Dendritic cell treated with granulocyte-macrophage colony-stimulating factor and Interleukin-4, amounts not matched to agents 40 ng/mL and 50 ng/mL, for 4 days (primary cell): ENCODE measurements around the gene LIPC.

Experiments
- H3K27ac Mint-ChIP-seq: one replicate; pipeline ENCODE4 v1.8.0; 2022; ENCODE audit warnings: mild to moderate bottlenecking, mixed read lengths
- H3K27me3 Mint-ChIP-seq: one replicate; pipeline ENCODE4 v1.8.0; 2022; ENCODE audit warnings: mild to moderate bottlenecking, mixed read lengths
- H3K36me3 Mint-ChIP-seq: one replicate; pipeline ENCODE4 v1.8.0; 2022; ENCODE audit warnings: low read depth, mixed read lengths
- H3K4me1 Mint-ChIP-seq: one replicate; pipeline ENCODE4 v1.8.0; 2022; ENCODE audit warnings: low read depth, mixed read lengths
- H3K4me3 Mint-ChIP-seq: one replicate; pipeline ENCODE4 v1.8.0; 2022; ENCODE audit warnings: mild to moderate bottlenecking, moderate library complexity, mixed read lengths
- H3K9me3 Mint-ChIP-seq: one replicate; pipeline ENCODE4 v1.8.0; 2022; ENCODE audit warnings: mixed read lengths
- intact Hi-C: fragments of 100-400 bp; cut with micrococcal nuclease; formaldehyde crosslinking; loops from one replicate; pipeline ENCODE4 v1.15.0; 2022

The LIPC gene

GRCh38 chr15:58415636-58416035 lies 16.2 kb upstream of the LIPC start:
- peaks cover 4% of the 10 kb centered on the region for H3K4me1 Mint-ChIP-seq
- no peaks in the 10 kb centered on the region for H3K27me3 Mint-ChIP-seq
- no peaks in the 10 kb centered on the region for H3K9me3 Mint-ChIP-seq
- H3K36me3 Mint-ChIP-seq = no peaks in the 10 kb centered on the region
- H3K27ac Mint-ChIP-seq = no peak overlapping the region
- no peak overlapping the region for H3K4me3 Mint-ChIP-seq
- intact Hi-C loops = no loop called here

DNA sequence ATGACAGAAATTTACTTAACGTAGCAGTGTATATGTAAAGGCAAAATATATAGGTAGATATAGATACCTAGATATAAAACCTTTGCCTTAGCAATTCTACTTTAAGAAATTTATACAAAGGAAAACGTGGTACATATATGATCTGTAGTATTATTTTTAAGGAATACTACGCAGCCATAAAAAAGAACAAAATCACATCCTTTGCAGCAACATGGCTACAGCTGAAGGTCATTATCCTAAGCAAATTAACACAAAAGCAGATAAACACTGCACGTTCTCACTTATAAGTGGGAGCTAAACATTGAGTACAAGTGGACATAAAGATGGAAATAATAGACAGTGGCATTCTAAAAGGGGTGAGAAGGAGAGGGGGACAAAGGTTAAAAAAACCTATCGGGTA lies 14.8 kb upstream of the LIPC start:
- no peaks in the 10 kb centered on the region for H3K36me3 Mint-ChIP-seq
- no peak overlapping the region for H3K4me3 Mint-ChIP-seq
- H3K27ac Mint-ChIP-seq = no peak overlapping the region
- H3K4me1 Mint-ChIP-seq = peaks cover 4% of the 10 kb centered on the region
- no peaks in the 10 kb centered on the region for H3K9me3 Mint-ChIP-seq
- no peaks in the 10 kb centered on the region for H3K27me3 Mint-ChIP-seq
- intact Hi-C loops = no loop called here

- intact Hi-C loops = no loop called here
- H3K27ac Mint-ChIP-seq = no peak overlapping the region
- no peaks in the 10 kb centered on the region for H3K27me3 Mint-ChIP-seq
- no peak overlapping the region for H3K4me3 Mint-ChIP-seq
- H3K9me3 Mint-ChIP-seq = no peaks in the 10 kb centered on the region
- H3K36me3 Mint-ChIP-seq = no peaks in the 10 kb centered on the region
- peaks cover 4% of the 10 kb centered on the region for H3K4me1 Mint-ChIP-seq
Observed at GRCh38 chr15:58418135-58418534, 13.7 kb upstream of the LIPC start.

GRCh38 chr15:58419803-58420524 lies 11.8 kb upstream of the LIPC start:
- Mint-ChIP-seq H3K4me3 (no peak overlapping the region), H3K9me3 (no peaks in the 10 kb centered on the region), H3K36me3 (no peaks in the 10 kb centered on the region), H3K27me3 (peaks cover 3% of the 10 kb centered on the region), H3K27ac (no peak overlapping the region), H3K4me1 (peaks cover 4% of the 10 kb centered on the region)
- intact Hi-C loops = no loop called here

- Mint-ChIP-seq H3K27me3 (peaks cover 3% of the 10 kb centered on the region), H3K4me1 (peaks cover 4% of the 10 kb centered on the region), H3K27ac (no peak overlapping the region)
Observed at GRCh38 chr15:58420579-58421043, 11.2 kb upstream of the LIPC start.

GRCh38 chr15:58423205-58423604 lies 8.6 kb upstream of the LIPC start:
- peaks cover 3% of the 10 kb centered on the region for H3K27me3 Mint-ChIP-seq
- H3K36me3 Mint-ChIP-seq = no peaks in the 10 kb centered on the region
- no peaks in the 10 kb centered on the region for H3K9me3 Mint-ChIP-seq
- no peak overlapping the region for H3K4me3 Mint-ChIP-seq
- peaks cover 4% of the 10 kb centered on the region for H3K4me1 Mint-ChIP-seq
- no peak overlapping the region for H3K27ac Mint-ChIP-seq
- intact Hi-C loops = no loop called here

More at GRCh38 chr15:58420579-58421043, 11.2 kb upstream of the LIPC start:
- Mint-ChIP-seq H3K4me3 (no peak overlapping the region), H3K9me3 (no peaks in the 10 kb centered on the region), H3K36me3 (no peaks in the 10 kb centered on the region)
- intact Hi-C loops = no loop called here

DNA sequence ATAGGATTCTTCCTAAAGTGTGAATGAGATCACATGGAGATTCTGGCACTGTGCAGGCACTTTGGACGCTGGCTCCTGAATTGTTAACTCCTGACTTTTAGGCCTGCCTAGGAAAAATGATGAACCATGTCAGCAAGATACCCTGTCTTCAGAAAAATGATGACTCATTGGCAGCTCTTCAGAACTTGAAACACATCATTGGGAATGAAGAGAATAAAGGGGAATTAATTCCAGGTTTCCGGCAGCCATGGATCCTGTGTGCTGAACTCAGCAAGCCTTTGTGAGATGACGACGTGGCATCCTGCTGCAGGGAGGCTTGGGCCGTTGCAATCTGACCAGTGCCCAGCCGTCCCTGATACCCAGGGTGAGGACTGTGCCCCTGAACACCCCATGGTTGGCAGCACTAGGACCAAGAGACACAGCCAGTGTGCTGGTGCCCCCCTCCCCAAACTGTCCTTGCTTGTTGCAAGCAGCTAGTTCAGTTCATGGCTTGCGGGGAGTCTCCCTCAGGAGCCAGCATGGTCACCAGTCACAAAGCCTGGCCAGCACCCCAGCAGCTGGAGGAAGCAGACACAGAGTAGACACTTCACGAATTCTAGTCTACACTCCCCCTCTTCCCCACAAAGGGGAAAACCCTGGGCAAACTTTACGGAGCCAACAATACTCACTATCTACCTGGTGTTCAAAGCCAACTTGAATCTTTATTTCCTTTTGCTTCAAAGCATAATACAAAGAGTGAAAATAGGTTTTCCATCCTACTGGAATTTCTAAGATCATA lies 7.8 kb upstream of the LIPC start:
- no peaks in the 10 kb centered on the region for H3K36me3 Mint-ChIP-seq
- H3K27ac Mint-ChIP-seq = no peak overlapping the region
- peaks cover 5% of the 10 kb centered on the region for H3K4me1 Mint-ChIP-seq
- H3K9me3 Mint-ChIP-seq = no peaks in the 10 kb centered on the region
- H3K4me3 Mint-ChIP-seq = no peak overlapping the region
- intact Hi-C loops = no loop called here
- H3K27me3 Mint-ChIP-seq = peaks cover 3% of the 10 kb centered on the region

DNA sequence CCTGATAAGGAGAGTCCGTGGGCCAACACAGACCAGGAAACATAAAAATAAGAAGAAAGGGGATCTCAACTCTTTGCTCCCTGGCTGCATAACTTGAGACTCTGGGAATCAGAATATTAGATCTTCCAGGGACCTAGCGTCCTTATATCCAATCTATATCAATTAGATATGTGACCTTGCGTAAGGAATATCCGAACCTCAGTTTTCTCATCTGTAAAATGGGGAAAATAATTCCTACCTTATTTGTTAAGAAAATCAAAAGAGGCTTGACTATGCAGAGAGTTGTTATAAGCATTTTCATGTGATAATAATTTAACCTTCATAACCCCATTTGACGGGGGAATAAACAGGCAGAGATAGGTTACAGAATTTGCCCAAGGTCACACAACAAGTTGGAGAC lies 7.1 kb upstream of the LIPC start:
- Mint-ChIP-seq H3K4me1 (peaks cover 9% of the 10 kb centered on the region), H3K27me3 (peaks cover 3% of the 10 kb centered on the region), H3K27ac (no peak overlapping the region), H3K4me3 (no peak overlapping the region), H3K36me3 (no peaks in the 10 kb centered on the region), H3K9me3 (no peaks in the 10 kb centered on the region)
- intact Hi-C loops = no loop called here

- intact Hi-C loops = no loop called here
- Mint-ChIP-seq H3K4me3 (no peak overlapping the region), H3K27me3 (peaks cover 3% of the 10 kb centered on the region), H3K27ac (no peak overlapping the region), H3K36me3 (no peaks in the 10 kb centered on the region), H3K9me3 (no peaks in the 10 kb centered on the region), H3K4me1 (peaks cover 9% of the 10 kb centered on the region)
Observed at GRCh38 chr15:58425185-58425584, 6.6 kb upstream of the LIPC start.

GRCh38 chr15:58425834-58426233 lies 6.0 kb upstream of the LIPC start:
- intact Hi-C loops = no loop called here
- Mint-ChIP-seq H3K4me3 (no peak overlapping the region), H3K27ac (no peak overlapping the region), H3K4me1 (peaks cover 11% of the 10 kb centered on the region), H3K36me3 (no peaks in the 10 kb centered on the region), H3K9me3 (no peaks in the 10 kb centered on the region), H3K27me3 (peaks cover 3% of the 10 kb centered on the region)

- Mint-ChIP-seq H3K36me3 (no peaks in the 10 kb centered on the region), H3K4me1 (peaks cover 11% of the 10 kb centered on the region), H3K9me3 (no peaks in the 10 kb centered on the region), H3K27me3 (peaks cover 3% of the 10 kb centered on the region), H3K27ac (no peak overlapping the region), H3K4me3 (no peak overlapping the region)
- intact Hi-C loops = no loop called here
Observed at GRCh38 chr15:58426501-58426900, 5.3 kb upstream of the LIPC start.

DNA sequence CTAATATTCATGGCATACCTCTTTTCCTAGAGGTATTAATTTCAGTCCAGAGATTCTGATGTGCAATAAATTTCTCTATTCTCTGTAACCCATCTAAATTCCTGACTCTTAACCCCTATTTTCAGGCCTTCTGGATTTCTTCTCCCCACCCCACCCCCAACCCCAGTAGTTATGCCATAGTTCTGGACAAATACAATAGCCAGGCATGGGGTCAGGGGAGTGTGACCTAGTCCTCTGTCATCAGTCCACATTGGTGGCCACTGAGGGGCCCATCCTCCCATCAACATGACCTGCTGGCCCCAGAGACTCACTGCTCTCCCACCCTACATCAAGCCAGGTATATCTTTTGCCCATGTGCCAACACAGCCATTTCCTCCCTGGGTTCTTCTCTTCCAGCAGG lies 3.8 kb upstream of the LIPC start:
- H3K9me3 Mint-ChIP-seq = no peaks in the 10 kb centered on the region
- H3K27me3 Mint-ChIP-seq = peaks cover 3% of the 10 kb centered on the region
- intact Hi-C loops = no loop called here
- peaks cover 11% of the 10 kb centered on the region for H3K4me1 Mint-ChIP-seq
- H3K36me3 Mint-ChIP-seq = no peaks in the 10 kb centered on the region
- H3K27ac Mint-ChIP-seq = no peak overlapping the region
- H3K4me3 Mint-ChIP-seq = no peak overlapping the region

- Mint-ChIP-seq H3K27ac (no peak overlapping the region), H3K27me3 (no peaks in the 10 kb centered on the region), H3K9me3 (no peaks in the 10 kb centered on the region), H3K36me3 (no peaks in the 10 kb centered on the region), H3K4me1 (peaks cover 23% of the 10 kb centered on the region), H3K4me3 (no peak overlapping the region)
- intact Hi-C loops = no loop called here
Observed at GRCh38 chr15:58430224-58430787, 1.5 kb upstream of the LIPC start.

- no peak overlapping the region for H3K27ac Mint-ChIP-seq
- H3K4me3 Mint-ChIP-seq = no peak overlapping the region
- H3K36me3 Mint-ChIP-seq = no peaks in the 10 kb centered on the region
- intact Hi-C loops = no loop called here
- peaks cover 23% of the 10 kb centered on the region for H3K4me1 Mint-ChIP-seq
- no peaks in the 10 kb centered on the region for H3K9me3 Mint-ChIP-seq
- no peaks in the 10 kb centered on the region for H3K27me3 Mint-ChIP-seq
Observed at GRCh38 chr15:58432401-58432800, 610 bp downstream of the LIPC start.
